ENCODE results near the gene SH2B2. TPM values are rescaled to one million over a fixed set of nuclear protein-coding genes. Genes with fewer than 3 reads are reported as not detected.

The SH2B2 gene
- total RNA-seq, 1 donor from 2014 or later = 17.0 TPM

DNA sequence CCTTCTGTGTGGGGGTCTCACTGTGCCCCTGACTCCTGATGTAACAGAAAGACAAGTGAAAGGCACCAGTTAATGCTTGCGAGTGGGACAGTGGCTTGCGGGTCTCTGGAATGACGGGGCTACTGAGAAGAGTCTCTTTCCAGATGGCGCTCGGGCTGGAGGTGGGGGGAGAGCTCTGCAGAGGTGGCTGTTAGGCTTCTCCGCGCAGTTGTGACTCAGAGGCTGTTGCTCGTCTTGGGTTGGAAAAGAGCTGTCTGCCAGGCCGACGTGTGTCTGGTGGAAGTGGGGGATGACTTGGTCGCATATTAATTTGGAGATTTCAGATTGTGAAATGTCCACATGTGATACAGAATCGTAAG, 27.9 kb upstream of the SH2B2 start:
- DNase-seq (no peak), ATAC-seq (no peak)
- no peaks in the 10 kb centered on the region for H3K9me3 ChIP-seq
- intact Hi-C loops (cut with DNase I) = no loop called here
- TF ChIP-seq, protein P1, sequence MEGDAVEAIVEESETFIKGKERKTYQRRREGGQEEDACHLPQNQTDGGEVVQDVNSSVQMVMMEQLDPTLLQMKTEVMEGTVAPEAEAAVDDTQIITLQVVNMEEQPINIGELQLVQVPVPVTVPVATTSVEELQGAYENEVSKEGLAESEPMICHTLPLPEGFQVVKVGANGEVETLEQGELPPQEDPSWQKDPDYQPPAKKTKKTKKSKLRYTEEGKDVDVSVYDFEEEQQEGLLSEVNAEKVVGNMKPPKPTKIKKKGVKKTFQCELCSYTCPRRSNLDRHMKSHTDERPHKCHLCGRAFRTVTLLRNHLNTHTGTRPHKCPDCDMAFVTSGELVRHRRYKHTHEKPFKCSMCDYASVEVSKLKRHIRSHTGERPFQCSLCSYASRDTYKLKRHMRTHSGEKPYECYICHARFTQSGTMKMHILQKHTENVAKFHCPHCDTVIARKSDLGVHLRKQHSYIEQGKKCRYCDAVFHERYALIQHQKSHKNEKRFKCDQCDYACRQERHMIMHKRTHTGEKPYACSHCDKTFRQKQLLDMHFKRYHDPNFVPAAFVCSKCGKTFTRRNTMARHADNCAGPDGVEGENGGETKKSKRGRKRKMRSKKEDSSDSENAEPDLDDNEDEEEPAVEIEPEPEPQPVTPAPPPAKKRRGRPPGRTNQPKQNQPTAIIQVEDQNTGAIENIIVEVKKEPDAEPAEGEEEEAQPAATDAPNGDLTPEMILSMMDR (IDR thresholded peaks at IDR 0.05) = no peak
- no peaks in the 10 kb centered on the region for H3K4me1 ChIP-seq
- H3K27me3 ChIP-seq (ENCODE audit: low read depth) = no peaks in the 10 kb centered on the region
- H3K4me3 ChIP-seq = no peak overlapping the region
- H3K27ac ChIP-seq = no peak overlapping the region
- H3K36me3 ChIP-seq = no peaks in the 10 kb centered on the region

DNA sequence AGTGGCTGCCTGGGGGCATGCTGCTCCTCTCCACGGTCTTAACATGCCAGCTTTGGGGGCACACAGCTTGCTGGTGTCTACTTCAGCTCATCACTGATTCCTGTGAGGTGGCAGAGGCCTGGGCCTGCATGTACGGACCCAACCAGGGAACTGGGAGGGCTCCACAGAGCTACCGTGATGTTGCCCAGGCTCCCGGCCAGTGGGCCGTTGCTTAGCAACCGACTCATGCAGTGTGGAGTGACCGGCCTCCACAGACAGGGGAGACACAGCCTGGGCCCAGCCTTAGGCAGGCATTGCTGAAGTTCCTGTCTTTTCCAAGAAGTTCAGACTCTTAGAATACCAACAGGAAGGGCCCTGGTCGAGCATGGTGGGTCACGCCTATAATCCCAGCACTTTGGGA, 25.8 kb upstream of the SH2B2 start:
- no peaks in the 10 kb centered on the region for H3K9me3 ChIP-seq
- H3K4me3 ChIP-seq = no peak overlapping the region
- no peak overlapping the region for H3K27ac ChIP-seq
- TF ChIP-seq, protein P1 (IDR thresholded peaks at IDR 0.05) = no peak
- H3K4me1 ChIP-seq = no peaks in the 10 kb centered on the region
- no peaks in the 10 kb centered on the region for H3K36me3 ChIP-seq
- DNase-seq (no peak), ATAC-seq (no peak)
- intact Hi-C loops (cut with DNase I) = no loop called here
- no peaks in the 10 kb centered on the region for H3K27me3 ChIP-seq (ENCODE audit: low read depth)

DNA sequence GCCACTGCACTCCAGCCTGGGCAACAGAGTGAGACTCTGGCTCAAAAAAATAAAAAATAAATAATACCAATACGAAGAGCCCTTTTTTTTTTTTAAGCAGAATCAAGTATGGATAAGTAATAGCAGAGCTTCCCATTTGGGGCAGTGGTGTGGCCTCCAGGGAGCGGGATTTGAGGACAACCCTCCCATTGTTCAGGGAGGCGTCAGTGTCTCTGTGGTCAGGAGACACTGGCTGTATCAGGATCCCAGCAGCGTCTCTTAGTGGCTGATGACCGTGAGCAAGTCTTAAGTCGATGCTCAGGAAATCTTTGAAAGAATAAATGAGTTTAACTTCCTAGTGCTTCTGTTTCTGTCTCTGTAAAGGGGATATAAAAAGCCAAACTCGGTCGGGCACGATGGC, 25.2 kb upstream of the SH2B2 start:
- ATAC-seq (no peak), DNase-seq (no peak)
- TF ChIP-seq, protein P1 (IDR thresholded peaks at IDR 0.05) = no peak
- H3K4me1 ChIP-seq = no peaks in the 10 kb centered on the region
- H3K27ac ChIP-seq = no peak overlapping the region
- no peaks in the 10 kb centered on the region for H3K36me3 ChIP-seq
- no peaks in the 10 kb centered on the region for H3K9me3 ChIP-seq
- H3K4me3 ChIP-seq = no peak overlapping the region
- intact Hi-C loops (cut with DNase I) = no loop called here
- H3K27me3 ChIP-seq (ENCODE audit: low read depth) = no peaks in the 10 kb centered on the region

DNA sequence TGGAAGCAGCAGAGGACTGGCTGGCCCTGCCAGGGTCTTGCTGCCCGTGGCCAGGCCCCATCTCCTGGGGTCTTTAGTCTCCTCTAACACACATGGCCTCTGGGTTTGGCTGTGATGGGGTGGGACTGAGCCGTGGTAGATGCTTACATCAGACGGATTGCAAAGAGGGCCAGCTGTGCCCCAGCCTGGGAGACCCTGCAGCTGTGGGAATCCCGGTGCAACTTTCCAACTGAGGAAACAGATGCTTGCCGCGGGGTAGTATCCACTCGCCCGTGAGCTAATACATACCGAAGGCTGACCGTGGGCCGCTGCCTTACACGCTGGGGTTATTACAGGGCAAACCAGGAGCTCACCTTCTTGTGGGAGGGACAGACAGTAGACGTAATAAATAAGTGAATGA, 24.1 kb upstream of the SH2B2 start:
- H3K9me3 ChIP-seq = no peaks in the 10 kb centered on the region
- TF ChIP-seq, protein P1 (IDR thresholded peaks at IDR 0.05) = no peak
- no peaks in the 10 kb centered on the region for H3K27me3 ChIP-seq (ENCODE audit: low read depth)
- ATAC-seq (no peak), DNase-seq (no peak)
- H3K27ac ChIP-seq = no peak overlapping the region
- H3K36me3 ChIP-seq = no peaks in the 10 kb centered on the region
- intact Hi-C loops (cut with DNase I) = no loop called here
- no peak overlapping the region for H3K4me3 ChIP-seq
- H3K4me1 ChIP-seq = no peaks in the 10 kb centered on the region

DNA sequence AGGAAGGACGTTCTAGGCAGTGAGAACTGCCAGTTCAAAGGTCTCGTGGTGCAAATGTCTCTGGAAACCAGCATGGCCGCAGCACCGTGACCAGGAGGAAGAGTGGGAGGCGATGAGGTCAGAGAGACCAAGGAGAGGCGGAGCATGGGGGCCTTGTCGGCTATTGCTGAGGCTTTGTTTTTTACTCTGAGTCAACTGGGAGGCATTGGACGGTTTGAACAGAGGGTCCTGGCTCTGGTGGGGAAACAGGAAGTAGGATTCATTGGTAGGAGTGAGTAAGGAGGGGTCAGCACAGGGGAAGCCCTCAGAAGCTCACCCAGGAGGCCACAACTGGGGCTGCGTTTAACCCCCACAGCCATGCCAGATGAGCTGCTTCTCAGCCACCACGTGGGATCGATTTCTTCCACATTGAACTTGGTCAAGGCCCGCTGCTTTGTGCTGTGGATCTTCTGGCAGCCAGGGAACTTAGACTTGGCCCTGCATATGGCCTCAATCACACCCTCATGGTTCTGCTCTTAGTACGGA, 22.2 kb upstream of the SH2B2 start:
- DNase-seq (no peak), ATAC-seq (no peak)
- intact Hi-C loops (cut with DNase I) = no loop called here

More for the DNA sequence above, 22.2 kb upstream of the SH2B2 start:
- Histone ChIP-seq H3K4me3 (no peak overlapping the region), H3K36me3 (no peaks in the 10 kb centered on the region), H3K27ac (no peak overlapping the region), H3K9me3 (no peaks in the 10 kb centered on the region), H3K4me1 (no peaks in the 10 kb centered on the region), H3K27me3 (ENCODE audit: low read depth) (no peaks in the 10 kb centered on the region)
- TF ChIP-seq, protein P1 (IDR thresholded peaks at IDR 0.05) = no peak
